Stimulated activated CD4-positive, alpha-beta T cell treated with anti-CD3 and anti-CD28 coated beads, Interleukin-4, amount 100 ng/mL, for 1 hour (primary cell): ENCODE data around the gene ARHGAP8.
"Not testable (repeated sequence)": the region's sequence is repeated elsewhere in the genome, so short reads cannot be mapped to it uniquely, and the experiment has no call there.

Experiments
- DNase-seq: peaks from one replicate; pipeline ENCODE4 v3.0.0-alpha.2; 2020

The ARHGAP8 gene

GRCh38 chr22:44727148-44727547, 25.2 kb upstream of the ARHGAP8 start:
- no peak for DNase-seq

GRCh38 chr22:44727709-44728108, 24.7 kb upstream of the ARHGAP8 start:
- no peak for DNase-seq

GRCh38 chr22:44728761-44729324, 23.5 kb upstream of the ARHGAP8 start:
- DNase-seq, result no peak

- no peak for DNase-seq
Measured at GRCh38 chr22:44729391-44730021, 22.9 kb upstream of the ARHGAP8 start.

GRCh38 chr22:44730022-44730393, 22.4 kb upstream of the ARHGAP8 start:
- no peak for DNase-seq

GRCh38 chr22:44730490-44731356, 21.7 kb upstream of the ARHGAP8 start:
- no peak for DNase-seq

- no peak for DNase-seq
Measured at GRCh38 chr22:44731357-44731970, 20.9 kb upstream of the ARHGAP8 start.

GRCh38 chr22:44732017-44732561, 20.3 kb upstream of the ARHGAP8 start:
- DNase-seq, result no peak

- no peak for DNase-seq
Measured at GRCh38 chr22:44732661-44733060, 19.7 kb upstream of the ARHGAP8 start.

GRCh38 chr22:44733426-44734106, 18.8 kb upstream of the ARHGAP8 start:
- no peak for DNase-seq

GRCh38 chr22:44734278-44734677, 18.1 kb upstream of the ARHGAP8 start:
- no peak for DNase-seq

- no peak for DNase-seq
Measured at GRCh38 chr22:44734801-44735517, 17.4 kb upstream of the ARHGAP8 start.

- DNase-seq, result peak; percentile 86
Measured at GRCh38 chr22:44735518-44736428, 16.6 kb upstream of the ARHGAP8 start.

- DNase-seq, result no peak
Measured at GRCh38 chr22:44736581-44737405, 15.6 kb upstream of the ARHGAP8 start.

GRCh38 chr22:44737406-44738346, 14.7 kb upstream of the ARHGAP8 start:
- DNase-seq, result no peak

- no peak for DNase-seq
Measured at GRCh38 chr22:44738347-44738715, 14.0 kb upstream of the ARHGAP8 start.

- no peak for DNase-seq
Measured at GRCh38 chr22:44739024-44739423, 13.4 kb upstream of the ARHGAP8 start.

GRCh38 chr22:44739666-44740065, 12.7 kb upstream of the ARHGAP8 start:
- DNase-seq, result not testable (repeated sequence)

GRCh38 chr22:44740307-44740706, 12.1 kb upstream of the ARHGAP8 start:
- DNase-seq, result no peak
